T-helper 2 cell (primary cell): ENCODE results near the gene SFXN4.
A peak's percentile ranks its signal among the peaks of the same experiment; 100 is the strongest.

ENCODE experiments used
- DNase-seq, 5 experiments: peaks; one replicate each; pipeline versions ENCODE4 v3.0.0 to v3.0.0-alpha.2; 2012 to 2022
- total RNA-seq, 2 donors: gene quantifications; one replicate each; lab custom pipeline; 2026; lab: John Stamatoyannopoulos, UW

SFXN4 gene, protein sequence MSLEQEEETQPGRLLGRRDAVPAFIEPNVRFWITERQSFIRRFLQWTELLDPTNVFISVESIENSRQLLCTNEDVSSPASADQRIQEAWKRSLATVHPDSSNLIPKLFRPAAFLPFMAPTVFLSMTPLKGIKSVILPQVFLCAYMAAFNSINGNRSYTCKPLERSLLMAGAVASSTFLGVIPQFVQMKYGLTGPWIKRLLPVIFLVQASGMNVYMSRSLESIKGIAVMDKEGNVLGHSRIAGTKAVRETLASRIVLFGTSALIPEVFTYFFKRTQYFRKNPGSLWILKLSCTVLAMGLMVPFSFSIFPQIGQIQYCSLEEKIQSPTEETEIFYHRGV
- total RNA-seq, result 8.1 to 10.8 reads per million in 2 donors

- peak; percentile 65 to 88 (median 70) for DNase-seq
These were observed at the start of gene SFXN4 for GRCh38 chr10:119165171-119166117. Gene SFXN4, minus strand, starts transcription at chr10:119165714. Its CDS starts 67 bp downstream, at chr10:119165647.

DNA sequence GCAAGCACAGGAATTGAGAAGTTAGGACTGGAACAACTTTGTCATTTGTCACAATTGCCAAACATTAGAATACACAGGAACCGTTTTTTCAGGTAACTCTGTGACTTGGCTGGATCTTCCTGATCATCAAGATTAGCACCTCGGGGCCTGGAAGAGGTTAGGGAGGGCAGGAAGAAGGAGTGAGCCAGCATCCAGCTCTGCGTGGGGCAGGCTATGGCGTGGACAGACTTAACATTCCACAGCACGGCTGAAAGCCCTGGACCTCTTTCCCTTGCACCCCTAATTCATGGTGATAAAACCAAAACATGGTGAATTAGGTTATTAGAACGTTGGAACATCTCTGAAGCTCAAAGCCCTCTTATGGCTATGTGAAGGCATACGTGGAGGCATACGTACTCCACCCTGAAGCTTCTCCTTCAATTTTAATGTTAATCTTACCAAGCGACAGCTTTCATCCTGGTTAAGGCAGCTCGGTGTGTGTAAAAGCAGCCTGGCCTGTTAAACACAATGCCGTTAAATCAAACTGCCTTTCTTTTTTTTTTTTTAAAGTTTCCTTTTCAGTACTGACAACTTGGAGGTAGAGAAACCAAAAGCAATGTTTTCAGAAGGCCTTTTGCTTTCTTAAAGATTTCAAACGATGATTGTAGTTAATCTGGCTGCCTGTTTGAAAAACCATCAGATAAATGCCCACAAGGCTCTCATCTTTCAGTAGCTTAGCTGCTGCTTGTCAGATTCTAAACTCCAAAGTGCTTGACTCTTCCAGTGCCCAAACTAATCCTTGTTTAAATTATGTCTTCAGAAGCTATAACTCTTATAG, 46.3 kb upstream of the SFXN4 start:
- peak in 2 of 5 experiments; percentile 14 to 90 for DNase-seq

DNA sequence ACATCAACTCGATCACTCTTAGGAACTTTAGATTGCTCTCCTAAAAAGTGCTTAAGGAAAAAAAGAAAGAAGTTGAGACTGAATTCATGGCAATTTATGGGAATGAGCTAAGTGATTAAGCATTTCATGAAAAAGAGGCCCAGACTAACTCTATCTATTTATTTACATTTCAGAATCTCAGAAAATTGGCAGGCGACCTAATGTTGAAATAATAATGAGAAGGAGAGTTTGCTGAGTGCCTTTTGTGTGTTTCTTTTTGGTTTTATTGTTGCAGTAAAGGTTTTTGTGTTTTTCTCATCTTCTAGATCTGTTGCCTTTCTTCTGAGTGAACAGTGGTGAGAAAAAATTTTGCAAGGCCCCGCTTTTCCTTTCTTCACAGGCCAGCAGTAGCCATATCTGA, 45.7 kb upstream of the SFXN4 start:
- peak in 1 of 5 experiments; percentile 24 for DNase-seq

DNA sequence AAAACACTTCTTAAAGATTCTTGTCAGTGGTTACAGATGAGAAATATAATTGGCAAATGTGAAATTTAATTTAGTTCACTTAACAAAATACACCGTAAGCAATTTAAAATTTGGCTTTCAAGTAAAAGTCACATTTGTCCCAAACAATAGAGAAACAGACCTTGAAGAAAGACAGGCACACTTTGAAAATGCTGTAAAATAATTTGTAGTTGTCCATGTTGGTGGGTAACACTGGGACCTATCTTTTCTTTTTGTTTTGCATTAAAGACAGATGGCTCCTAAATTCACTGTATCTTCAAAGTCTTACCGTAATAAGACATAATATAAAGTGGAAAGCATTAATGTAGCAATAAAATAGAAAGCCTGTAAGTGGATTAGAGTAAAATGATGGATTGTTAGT, 45.1 kb upstream of the SFXN4 start:
- no peak for DNase-seq

- no peak for DNase-seq
These were observed 44.3 kb upstream of the SFXN4 start for GRCh38 chr10:119209736-119210355.

- peak; percentile 12 to 77 (median 42) for DNase-seq
These were observed 43.7 kb upstream of the SFXN4 start for GRCh38 chr10:119209035-119209735.

GRCh38 chr10:119208553-119208940, 43.0 kb upstream of the SFXN4 start:
- no peak for DNase-seq

GRCh38 chr10:119207713-119208552, 42.4 kb upstream of the SFXN4 start:
- DNase-seq, result peak in 1 of 5 experiments; percentile 69

GRCh38 chr10:119207366-119207666, 41.8 kb upstream of the SFXN4 start, which contains the start of gene GRK5:
Gene GRK5, plus strand, starts transcription at chr10:119207571. Its CDS starts 347 bp downstream, at chr10:119207918.
- DNase-seq, result peak; percentile 87 to 99 (median 95)

DNA sequence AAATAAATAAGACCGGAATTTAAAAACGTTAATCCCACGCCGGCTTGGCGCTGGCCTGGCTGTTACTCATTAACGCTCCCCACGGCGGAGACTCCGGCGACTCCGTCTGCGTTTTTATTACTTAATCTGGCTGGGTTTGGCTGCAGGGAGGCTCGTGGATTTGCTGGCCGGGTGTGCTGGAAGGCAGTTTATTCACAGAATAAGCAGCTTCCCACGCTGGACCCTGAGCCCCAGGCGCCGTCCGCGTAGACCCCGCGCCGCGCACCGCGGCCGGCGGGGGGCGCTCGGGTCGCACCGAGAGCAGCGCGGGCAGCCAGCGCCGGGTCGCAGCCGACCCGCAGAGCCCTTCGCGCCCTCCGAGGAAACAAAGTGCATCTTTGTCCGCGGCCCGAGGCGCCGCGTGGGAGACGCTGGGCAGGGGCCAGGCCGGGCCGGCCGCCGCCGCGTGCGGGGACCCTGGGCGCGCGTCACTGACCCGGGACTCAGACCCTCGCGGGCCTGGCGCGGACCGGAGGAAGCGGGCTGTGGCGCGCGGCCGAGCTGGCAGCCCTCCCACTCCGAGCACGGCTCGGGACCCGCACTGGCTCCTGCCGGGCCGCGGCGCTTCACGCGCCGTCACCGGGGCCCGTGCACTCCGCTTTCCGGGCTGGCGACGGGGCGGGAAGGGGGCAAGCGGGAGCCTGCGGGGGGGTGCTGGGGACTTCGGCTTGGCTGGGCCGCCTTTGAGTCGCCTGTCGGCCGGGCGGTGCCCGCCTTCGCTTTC, 41.3 kb upstream of the SFXN4 start:
- peak; percentile 41 to 79 (median 64) for DNase-seq

GRCh38 chr10:119205894-119206602, 40.5 kb upstream of the SFXN4 start:
- DNase-seq, result peak; percentile 13 to 70 (median 17)

DNA sequence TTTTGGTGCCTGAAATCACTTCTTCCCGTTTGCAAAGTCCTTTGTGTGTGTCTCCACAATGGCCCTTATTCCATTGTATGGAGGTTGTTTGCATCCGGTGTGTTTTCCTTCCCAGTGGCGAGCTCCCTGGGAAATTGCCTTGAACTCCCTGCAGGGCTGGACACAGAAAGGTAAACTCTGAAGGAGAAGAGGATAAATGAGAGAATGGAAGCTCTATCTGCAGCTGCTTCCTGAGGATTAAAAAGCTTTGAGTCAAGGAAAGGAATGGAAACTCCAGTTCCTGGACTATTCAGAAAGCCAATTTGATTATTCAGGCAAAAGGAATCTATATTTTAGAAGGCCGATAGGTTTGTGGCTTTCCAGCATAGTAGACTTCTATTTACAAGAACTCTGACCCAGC, 37.5 kb upstream of the SFXN4 start:
- no peak for DNase-seq

GRCh38 chr10:119201233-119201632, 35.7 kb upstream of the SFXN4 start:
- DNase-seq, result no peak

DNA sequence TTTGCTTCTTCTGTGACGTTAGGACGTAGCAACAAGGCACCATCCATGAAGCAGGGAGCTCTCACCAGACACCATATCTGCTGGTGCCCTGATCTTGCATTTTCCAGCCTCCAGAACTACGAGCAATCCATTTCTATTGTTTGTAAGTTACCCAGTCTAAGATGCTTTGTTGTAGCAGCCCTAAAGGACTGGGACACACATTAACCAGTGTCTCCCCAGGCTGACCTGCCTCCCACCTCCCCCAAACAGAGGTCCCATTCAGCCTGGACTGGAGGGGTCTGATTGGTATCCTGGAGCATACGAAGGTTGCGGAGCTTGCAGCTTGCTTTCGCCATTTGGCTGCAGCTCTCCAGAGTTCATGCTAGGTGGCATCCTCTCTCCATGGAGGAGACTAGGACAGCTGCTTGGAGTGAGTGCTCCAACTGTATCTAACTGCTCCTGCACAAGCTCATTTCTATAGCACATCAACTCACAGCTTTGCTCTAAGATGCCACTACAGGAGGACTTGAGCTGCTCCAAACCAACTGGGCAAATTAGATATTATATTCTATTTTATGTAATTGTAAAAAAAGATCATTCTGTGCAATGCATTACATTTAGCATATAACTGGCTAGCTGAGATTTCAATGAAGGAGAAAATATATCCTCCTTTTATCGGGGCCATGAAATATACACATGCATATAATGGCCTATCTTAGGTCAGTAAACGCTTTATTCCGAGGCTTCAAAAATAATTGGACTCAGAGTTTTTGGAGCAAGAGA, 33.9 kb upstream of the SFXN4 start:
- peak in 3 of 5 experiments; percentile 16 to 75 (median 25) for DNase-seq

- DNase-seq, result no peak
These were observed 32.9 kb upstream of the SFXN4 start for GRCh38 chr10:119198438-119198837.

GRCh38 chr10:119197921-119198320, 32.4 kb upstream of the SFXN4 start:
- peak in 1 of 5 experiments; percentile 36 for DNase-seq

GRCh38 chr10:119191881-119192280, 26.4 kb upstream of the SFXN4 start:
- no peak for DNase-seq
